ENCODE results near the gene GRAMD1B. TPM values are rescaled to one million over a fixed set of nuclear protein-coding genes. Genes with fewer than 3 reads are reported as not detected.

The GRAMD1B gene
- total RNA-seq, 4 donors from 2014 or later = 2.1 to 8.5 (median 7.0) TPM

DNA sequence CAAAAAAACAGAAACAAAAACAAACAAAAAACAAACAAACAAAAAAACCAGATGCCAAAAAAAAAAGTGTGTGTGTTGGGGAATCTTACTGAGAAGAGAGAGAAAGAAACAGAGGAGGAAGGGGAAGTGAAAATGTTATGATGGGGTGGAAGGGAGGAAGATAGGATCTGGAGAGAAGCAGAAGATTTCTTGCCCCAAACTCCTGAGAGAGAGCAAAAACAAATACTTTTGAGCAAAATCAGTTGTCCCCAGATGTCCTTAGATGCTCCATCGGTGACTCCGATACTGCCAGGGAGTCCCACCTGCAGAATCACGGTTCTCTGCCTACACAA, 19.9 kb upstream of the GRAMD1B start:
- no peak for ATAC-seq (ENCODE audit: low FRiP score)
- TF ChIP-seq, protein P1, sequence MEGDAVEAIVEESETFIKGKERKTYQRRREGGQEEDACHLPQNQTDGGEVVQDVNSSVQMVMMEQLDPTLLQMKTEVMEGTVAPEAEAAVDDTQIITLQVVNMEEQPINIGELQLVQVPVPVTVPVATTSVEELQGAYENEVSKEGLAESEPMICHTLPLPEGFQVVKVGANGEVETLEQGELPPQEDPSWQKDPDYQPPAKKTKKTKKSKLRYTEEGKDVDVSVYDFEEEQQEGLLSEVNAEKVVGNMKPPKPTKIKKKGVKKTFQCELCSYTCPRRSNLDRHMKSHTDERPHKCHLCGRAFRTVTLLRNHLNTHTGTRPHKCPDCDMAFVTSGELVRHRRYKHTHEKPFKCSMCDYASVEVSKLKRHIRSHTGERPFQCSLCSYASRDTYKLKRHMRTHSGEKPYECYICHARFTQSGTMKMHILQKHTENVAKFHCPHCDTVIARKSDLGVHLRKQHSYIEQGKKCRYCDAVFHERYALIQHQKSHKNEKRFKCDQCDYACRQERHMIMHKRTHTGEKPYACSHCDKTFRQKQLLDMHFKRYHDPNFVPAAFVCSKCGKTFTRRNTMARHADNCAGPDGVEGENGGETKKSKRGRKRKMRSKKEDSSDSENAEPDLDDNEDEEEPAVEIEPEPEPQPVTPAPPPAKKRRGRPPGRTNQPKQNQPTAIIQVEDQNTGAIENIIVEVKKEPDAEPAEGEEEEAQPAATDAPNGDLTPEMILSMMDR (IDR thresholded peaks at IDR 0.05) = no peak

DNA sequence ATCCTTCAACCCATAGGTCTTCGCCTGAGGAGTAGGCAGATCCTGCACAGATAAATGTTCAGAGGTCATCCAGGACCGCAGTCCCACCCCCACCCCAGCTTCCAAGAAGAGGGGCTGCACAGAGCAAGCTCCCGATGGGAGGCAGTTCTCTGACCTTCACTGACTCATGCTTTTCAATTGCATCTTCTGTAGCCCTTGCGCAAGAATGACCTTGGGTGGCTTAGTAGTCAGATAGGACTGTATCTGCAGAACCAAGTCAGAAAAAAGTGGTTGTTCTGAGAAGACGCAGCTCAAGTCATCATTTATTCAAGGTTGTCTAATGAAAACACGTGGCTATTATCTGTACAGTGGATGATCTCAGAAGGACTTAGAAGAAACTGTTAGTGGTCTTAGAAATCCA, 16.4 kb upstream of the GRAMD1B start:
- TF ChIP-seq, protein P1 (IDR thresholded peaks at IDR 0.05) = no peak
- ATAC-seq (ENCODE audit: low FRiP score) = no peak
- DNase-seq (ENCODE audit: low spot score) = no peak

More for the DNA sequence above, 19.9 kb upstream of the GRAMD1B start:
- DNase-seq (ENCODE audit: low spot score) = no peak

DNA sequence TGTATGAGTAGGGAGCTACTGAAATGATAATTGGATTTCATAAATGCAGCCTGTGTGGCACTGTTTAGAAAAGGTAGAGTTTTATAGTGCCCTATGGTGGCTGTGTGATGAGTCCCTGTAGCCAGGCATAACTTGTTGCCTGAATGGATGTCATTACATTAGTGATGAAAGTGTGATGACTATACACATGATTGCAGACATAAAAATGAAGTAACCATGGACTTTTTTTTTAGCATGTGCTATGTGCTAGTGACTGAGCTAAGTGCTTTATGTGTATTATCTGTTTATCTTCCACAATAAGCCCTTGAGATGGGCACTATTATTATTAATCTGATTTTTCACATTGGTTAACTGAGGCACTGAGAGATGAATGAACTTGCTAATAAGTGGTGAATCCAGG, 13.5 kb upstream of the GRAMD1B start:
- ATAC-seq (ENCODE audit: low FRiP score) = no peak
- TF ChIP-seq, protein P1 (IDR thresholded peaks at IDR 0.05) = no peak
- no peak for DNase-seq (ENCODE audit: low spot score)

DNA sequence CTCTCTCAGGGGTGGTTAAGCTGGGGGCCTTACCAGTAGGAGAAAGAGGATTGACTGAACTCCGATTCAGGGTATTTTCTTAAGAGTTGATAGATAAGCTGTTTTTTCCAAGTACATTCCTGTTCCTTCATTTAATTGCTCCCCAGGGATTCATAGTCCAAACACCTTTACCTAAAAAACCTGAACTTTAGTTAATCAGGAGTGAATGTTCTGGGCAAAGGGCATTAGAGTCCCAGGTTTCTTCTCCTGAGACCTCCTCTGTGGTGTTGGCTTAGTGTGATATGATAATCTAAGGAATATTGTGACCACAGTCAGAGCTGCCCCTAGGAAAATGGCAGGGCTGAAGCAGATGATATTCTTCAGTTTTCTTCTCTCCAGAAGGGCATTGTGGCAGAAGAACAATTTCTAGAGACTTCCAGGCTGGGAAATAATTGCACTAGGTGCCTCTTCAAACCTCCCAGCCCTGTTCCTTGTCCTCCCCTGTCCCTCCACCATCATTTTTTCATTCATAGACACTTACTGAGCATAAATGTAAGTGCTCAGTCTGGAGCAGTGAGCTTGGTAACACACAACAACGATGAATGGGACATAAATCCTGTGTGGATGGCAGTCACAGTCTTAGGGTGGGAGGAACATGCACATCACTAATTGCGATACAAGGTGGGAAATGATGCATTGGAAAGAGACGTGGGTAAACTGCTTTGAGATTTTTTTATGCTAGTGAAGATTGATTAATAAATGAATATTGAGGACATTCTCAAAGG, 11.5 kb upstream of the GRAMD1B start:
- ATAC-seq (ENCODE audit: low FRiP score) = no peak
- no peak for DNase-seq (ENCODE audit: low spot score)
- TF ChIP-seq, protein P1 (IDR thresholded peaks at IDR 0.05) = no peak

DNA sequence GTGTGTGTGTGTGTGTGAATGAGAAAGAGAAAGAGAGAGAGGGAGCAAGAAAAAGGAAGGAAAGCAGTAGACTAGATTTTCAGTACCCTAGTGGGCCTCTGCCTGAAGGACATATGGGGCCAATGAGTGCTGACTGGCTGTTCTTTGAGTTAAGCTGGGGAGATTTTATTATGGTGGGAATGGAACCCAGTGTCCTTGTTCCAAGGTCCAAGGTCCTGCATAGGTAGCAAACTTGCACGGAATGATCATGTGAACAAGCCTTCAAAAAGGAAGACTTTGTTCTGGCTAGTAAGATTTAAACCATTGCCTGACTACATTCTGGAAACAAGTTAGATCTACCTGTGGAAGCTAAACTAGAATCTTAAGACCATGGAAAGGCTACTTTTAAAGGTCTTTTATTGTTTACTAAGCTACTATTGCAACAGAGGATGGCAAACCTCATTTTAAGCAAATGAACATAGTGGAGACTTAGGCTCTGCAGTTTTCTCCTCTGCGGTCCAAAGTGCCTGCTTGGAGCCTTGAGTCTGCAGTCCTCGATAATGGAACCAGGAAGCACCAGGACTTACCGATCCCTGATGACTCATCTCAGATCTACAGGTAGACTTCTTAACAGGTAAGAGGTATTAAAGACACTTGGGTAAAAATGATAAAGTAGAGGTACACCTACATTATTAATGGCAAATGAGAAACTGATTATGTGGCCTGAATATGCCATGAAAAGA, 10.2 kb upstream of the GRAMD1B start:
- ATAC-seq (ENCODE audit: low FRiP score) = no peak
- TF ChIP-seq, protein P1 (IDR thresholded peaks at IDR 0.05) = no peak

DNA sequence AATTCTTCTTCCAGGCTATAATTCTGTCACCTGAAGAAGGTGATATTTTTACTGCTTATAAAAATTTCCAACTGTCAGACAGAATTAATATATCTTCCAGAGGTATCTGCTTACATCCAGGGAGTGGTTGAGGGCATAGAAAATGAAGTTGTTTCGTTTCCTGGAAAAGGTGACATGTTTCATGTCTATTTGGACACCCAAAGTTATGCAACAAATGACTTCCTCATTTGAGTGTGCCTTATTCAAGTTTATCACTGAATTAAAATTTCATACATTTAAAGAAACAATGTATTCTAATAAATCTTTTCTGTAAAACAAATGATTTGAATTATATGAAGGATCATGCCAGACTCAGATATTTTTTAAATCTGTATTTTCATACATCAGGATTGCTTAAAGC, 8.5 kb upstream of the GRAMD1B start:
- no peak for ATAC-seq (ENCODE audit: low FRiP score)
- TF ChIP-seq, protein P1 (IDR thresholded peaks at IDR 0.05) = no peak
- DNase-seq (ENCODE audit: low spot score) = no peak

More for the DNA sequence above, 10.2 kb upstream of the GRAMD1B start:
- no peak for DNase-seq (ENCODE audit: low spot score)

DNA sequence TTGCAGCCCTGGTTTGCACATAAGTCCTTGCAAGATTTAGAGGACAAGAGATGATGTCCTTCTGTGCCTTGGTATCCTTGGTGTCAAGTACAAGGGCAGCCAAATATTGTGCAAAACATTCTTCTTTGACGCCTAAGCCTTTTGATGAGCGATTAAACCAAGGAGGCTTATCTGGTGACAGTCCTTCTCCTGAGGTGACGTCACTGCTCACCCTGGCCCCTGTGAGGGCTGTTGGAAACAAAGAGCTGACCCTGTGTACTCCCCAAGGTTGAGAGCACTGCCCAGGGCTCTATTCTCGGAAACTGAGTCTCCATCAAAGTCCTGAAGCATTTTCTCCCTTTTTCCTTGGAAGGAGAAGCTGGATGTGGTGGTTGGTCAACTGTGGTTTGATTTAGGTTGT, 4.7 kb upstream of the GRAMD1B start:
- TF ChIP-seq, protein P1 (IDR thresholded peaks at IDR 0.05) = no peak
- ATAC-seq (ENCODE audit: low FRiP score) (no peak), DNase-seq (ENCODE audit: low spot score) (no peak)
